ENCODE measurements around the gene HTR7.

Gene HTR7

DNA sequence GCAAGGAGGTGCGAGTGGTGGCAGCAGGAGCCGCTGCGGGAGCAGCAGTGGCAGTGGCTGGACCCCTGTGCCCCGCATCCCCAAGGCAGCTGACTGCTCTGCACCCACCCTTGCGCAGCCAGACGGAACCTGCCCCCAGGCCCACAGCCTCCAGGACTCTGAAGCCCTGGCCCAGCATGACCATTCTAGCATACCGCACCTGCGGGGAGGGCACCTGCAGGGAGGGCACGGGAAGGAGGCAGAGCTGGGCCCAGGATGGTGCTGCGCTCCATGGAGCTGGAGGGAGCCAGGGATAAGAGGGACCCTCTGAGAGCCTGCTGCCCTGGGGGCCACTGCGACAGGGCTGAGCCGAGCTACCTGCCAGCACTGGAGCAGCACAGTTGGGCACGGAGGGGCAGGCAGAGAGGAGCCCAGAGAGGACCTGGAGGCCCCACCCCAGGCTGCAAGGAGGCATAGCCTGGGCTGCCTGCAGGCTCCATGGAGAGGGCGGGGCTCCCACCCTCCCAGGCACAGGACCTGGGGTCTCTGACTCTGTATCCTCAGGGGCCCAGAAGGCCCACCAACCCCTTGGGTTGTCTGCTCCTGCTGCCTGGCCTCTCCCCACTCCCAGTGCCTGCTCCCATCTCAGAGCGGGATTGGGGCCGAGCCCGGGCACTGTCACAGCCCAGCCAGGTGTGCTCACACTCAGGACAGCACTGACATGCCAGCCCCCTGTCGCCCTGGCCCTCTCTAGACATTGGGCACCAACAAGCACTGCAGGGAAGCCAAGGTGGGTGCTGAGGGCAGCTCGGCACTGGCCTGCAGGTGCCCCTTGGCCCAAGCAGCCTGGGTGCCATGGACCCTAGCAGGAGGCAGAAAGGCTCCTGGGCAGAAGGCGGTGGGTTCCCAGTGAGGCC is 87.6 kb downstream of the HTR7 start:
- Histone ChIP-seq H3K27me3 (ENCODE audit: control insufficient read depth in 1 of 2, insufficient read depth in 2 of 2, low read length in 2 of 2) (no peaks in the 10 kb centered on the region), H3K4me1 (ENCODE audit: insufficient read depth, low read length) (no peaks in the 10 kb centered on the region), H3K9ac (ENCODE audit: low read length) (no peak overlapping the region), H3K27ac (ENCODE audit: low read depth, low read length) (no peak overlapping the region), H3K9me3 (ENCODE audit: low read length) (no peaks in the 10 kb centered on the region), H3K4me3 (ENCODE audit: low read depth in 1 of 2, low read length in 2 of 2) (no peak overlapping the region), H3K36me3 (ENCODE audit: insufficient read depth, low read length) (no peaks in the 10 kb centered on the region)

DNA sequence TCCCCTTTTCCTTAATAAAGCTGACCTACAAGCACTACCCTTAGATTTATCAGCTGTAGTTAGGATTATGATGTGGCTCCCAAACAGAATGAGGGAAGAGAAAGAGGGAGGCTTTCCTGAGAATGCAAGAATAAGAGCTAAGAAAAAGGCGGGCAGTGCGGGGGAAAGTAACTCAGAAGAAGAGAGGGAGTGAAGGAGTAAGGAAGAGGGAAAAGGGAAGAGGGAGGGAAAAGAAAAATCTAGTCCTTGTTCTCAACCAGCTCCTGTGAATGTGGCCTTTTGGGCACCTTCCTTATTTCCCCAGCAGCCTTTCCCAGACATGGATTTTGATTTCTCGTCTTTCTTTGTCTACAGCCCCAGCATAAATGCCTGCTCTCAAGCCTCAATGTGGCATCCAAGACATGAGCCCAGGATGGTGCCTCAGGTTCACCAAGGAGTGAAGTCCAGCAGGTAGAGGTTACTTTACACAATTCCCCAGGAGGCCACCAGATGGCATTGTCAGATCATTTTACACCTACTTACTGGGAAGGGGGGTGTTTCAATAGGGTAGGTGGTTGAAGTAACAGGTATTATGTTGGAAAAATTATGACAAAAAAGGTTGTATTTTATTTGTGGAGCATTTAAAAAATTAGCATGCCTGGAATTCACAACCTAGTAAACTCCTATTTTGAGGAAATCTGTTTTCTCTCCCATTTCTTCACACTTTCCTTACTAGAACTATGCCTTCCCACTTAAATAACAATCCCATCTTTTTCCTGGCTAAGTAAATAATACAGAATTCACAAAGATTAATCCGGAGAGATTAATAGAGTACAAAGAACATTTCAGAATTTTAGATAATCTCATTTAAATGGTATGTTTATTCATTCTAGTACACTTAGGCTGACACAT is 106.5 kb downstream of the HTR7 start:
- Histone ChIP-seq H3K4me1 (ENCODE audit: insufficient read depth, low read length) (no peaks in the 10 kb centered on the region), H3K9me3 (ENCODE audit: low read length) (no peaks in the 10 kb centered on the region), H3K4me3 (ENCODE audit: low read depth in 1 of 2, low read length in 2 of 2) (no peak overlapping the region), H3K36me3 (ENCODE audit: insufficient read depth, low read length) (no peaks in the 10 kb centered on the region), H3K9ac (ENCODE audit: low read length) (no peak overlapping the region), H3K27me3 (ENCODE audit: control insufficient read depth in 1 of 2, insufficient read depth in 2 of 2, low read length in 2 of 2) (no peaks in the 10 kb centered on the region), H3K27ac (ENCODE audit: low read depth, low read length) (no peak overlapping the region)

DNA sequence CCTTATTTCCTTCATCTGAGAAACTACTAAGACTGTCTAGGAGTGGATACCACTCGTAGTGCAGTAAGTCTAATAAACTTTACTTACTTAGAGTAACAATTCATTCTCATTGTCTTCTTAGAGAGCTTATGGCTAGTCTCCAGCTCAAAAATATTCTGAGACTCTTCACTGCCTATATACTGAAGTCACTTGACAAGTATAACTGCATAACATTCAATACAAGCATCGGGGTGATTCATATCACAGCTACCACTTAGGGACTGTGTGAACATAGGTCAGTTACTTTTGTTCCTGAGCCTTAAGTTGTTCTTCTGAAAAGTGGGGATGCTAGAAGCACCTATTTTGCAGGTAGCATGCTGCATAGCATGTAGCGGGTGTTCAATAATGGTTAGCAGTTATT is 111.0 kb downstream of the HTR7 start:
- Histone ChIP-seq H3K27ac (ENCODE audit: low read depth, low read length) (no peak overlapping the region), H3K27me3 (ENCODE audit: control insufficient read depth in 1 of 2, insufficient read depth in 2 of 2, low read length in 2 of 2) (no peaks in the 10 kb centered on the region), H3K4me1 (ENCODE audit: insufficient read depth, low read length) (no peaks in the 10 kb centered on the region), H3K36me3 (ENCODE audit: insufficient read depth, low read length) (no peaks in the 10 kb centered on the region), H3K9ac (ENCODE audit: low read length) (no peak overlapping the region), H3K9me3 (ENCODE audit: low read length) (no peaks in the 10 kb centered on the region), H3K4me3 (ENCODE audit: low read depth in 1 of 2, low read length in 2 of 2) (no peak overlapping the region)

DNA sequence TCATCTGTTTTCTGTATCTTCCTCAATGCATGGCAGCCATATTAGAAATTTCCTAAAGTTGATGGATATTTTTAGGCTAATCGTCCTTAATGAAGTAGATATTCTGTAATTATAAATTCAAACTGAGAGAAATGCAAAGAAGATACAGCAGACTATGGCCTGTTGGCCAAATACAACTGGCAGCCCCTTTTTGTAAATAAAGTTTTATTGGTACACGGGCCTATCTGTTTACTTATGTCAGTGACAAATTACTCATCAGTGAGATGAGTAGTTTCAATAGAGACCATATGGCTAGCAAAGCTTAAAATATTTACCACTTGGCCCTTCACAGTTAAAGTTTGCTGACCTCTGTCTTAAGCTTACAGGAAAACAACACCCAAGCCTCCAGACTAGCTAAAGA is 112.3 kb downstream of the HTR7 start:
- Histone ChIP-seq H3K36me3 (ENCODE audit: insufficient read depth, low read length) (no peaks in the 10 kb centered on the region), H3K9ac (ENCODE audit: low read length) (no peak overlapping the region), H3K4me3 (ENCODE audit: low read depth in 1 of 2, low read length in 2 of 2) (no peak overlapping the region), H3K4me1 (ENCODE audit: insufficient read depth, low read length) (no peaks in the 10 kb centered on the region), H3K9me3 (ENCODE audit: low read length) (no peaks in the 10 kb centered on the region), H3K27me3 (ENCODE audit: control insufficient read depth in 1 of 2, insufficient read depth in 2 of 2, low read length in 2 of 2) (no peaks in the 10 kb centered on the region), H3K27ac (ENCODE audit: low read depth, low read length) (no peak overlapping the region)

DNA sequence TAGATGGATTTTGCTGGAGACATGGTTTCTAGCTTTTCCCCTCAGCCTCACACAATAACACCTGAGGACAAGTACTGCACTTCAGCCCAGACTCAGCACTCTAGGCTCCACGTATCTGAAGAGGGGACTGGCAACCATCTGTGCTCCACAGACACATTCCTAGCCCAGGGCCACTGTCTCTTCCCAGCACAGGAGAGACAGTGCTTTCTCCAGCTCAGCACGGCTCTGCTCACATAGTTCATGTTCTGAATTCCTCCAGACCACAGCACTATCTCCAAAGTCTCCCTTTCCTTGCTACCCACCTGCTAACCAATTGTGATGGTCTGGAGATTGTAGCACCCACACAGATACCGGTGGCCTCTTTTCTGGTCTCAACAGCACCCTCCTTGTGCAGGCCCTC is 114.5 kb downstream of the HTR7 start:
- Histone ChIP-seq H3K36me3 (ENCODE audit: insufficient read depth, low read length) (no peaks in the 10 kb centered on the region), H3K9ac (ENCODE audit: low read length) (no peak overlapping the region), H3K27ac (ENCODE audit: low read depth, low read length) (no peak overlapping the region), H3K4me3 (ENCODE audit: low read depth in 1 of 2, low read length in 2 of 2) (no peak overlapping the region), H3K4me1 (ENCODE audit: insufficient read depth, low read length) (no peaks in the 10 kb centered on the region), H3K9me3 (ENCODE audit: low read length) (no peaks in the 10 kb centered on the region), H3K27me3 (ENCODE audit: control insufficient read depth in 1 of 2, insufficient read depth in 2 of 2, low read length in 2 of 2) (no peaks in the 10 kb centered on the region)

DNA sequence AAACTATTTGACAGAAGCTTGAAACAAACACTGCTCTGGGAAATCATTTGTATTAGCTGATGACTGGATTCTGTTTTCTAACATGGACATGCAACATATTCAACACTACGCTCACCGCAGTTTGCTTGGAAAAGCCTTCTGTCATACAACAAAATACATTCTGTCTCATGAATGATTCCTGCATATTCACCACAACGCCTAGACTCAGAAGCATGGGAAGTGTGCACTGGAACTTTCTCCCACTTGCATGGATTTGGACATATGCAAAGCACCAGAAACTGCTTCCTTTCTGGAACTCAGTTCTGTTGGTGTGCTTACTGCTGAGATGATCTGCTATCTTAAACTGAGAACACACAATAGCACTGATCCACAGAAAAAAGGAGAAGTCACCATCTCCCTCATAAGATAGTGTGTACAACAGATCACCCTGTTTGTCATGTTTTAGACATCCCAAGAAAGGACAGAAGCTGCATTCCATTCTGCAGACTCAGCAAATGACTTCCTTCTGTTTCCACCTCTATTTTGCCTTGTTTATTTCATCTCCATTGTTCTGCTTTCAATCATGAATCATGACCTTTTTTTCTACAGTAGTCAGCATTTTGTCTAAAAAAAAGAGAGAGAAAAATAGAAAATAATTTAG is 115.8 kb downstream of the HTR7 start:
- H3K4me1 ChIP-seq (ENCODE audit: insufficient read depth, low read length) = no peaks in the 10 kb centered on the region
- no peaks in the 10 kb centered on the region for H3K27me3 ChIP-seq (ENCODE audit: control insufficient read depth in 1 of 2, insufficient read depth in 2 of 2, low read length in 2 of 2)
- H3K9me3 ChIP-seq (ENCODE audit: low read length) = no peaks in the 10 kb centered on the region
- no peak overlapping the region for H3K9ac ChIP-seq (ENCODE audit: low read length)
- H3K27ac ChIP-seq (ENCODE audit: low read depth, low read length) = no peak overlapping the region
- no peak overlapping the region for H3K4me3 ChIP-seq (ENCODE audit: low read depth in 1 of 2, low read length in 2 of 2)
- no peaks in the 10 kb centered on the region for H3K36me3 ChIP-seq (ENCODE audit: insufficient read depth, low read length)

DNA sequence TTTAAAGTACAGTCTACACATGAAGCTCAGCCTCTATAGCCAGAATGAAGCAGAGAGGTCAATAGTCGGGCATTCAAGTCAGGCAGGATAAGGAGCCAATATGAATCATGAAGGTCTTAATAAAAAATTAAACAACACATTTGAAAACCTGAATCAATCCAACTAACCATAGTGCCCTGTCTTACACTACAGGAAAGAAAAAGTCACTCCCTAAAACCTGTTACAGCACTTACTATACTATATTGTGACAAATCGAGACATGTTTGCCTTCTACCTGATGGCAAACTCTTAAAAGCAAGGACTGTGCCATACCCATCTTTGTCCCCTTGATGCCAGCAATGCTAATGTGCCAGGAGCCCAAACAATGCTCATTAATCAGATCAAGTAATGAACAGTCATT is 117.6 kb downstream of the HTR7 start:
- H3K9me3 ChIP-seq (ENCODE audit: low read length) = no peaks in the 10 kb centered on the region
- H3K27ac ChIP-seq (ENCODE audit: low read depth, low read length) = no peak overlapping the region
- H3K4me3 ChIP-seq (ENCODE audit: low read depth in 1 of 2, low read length in 2 of 2) = no peak overlapping the region
- H3K9ac ChIP-seq (ENCODE audit: low read length) = no peak overlapping the region
- no peaks in the 10 kb centered on the region for H3K27me3 ChIP-seq (ENCODE audit: control insufficient read depth in 1 of 2, insufficient read depth in 2 of 2, low read length in 2 of 2)
- no peaks in the 10 kb centered on the region for H3K36me3 ChIP-seq (ENCODE audit: insufficient read depth, low read length)
- H3K4me1 ChIP-seq (ENCODE audit: insufficient read depth, low read length) = no peaks in the 10 kb centered on the region

DNA sequence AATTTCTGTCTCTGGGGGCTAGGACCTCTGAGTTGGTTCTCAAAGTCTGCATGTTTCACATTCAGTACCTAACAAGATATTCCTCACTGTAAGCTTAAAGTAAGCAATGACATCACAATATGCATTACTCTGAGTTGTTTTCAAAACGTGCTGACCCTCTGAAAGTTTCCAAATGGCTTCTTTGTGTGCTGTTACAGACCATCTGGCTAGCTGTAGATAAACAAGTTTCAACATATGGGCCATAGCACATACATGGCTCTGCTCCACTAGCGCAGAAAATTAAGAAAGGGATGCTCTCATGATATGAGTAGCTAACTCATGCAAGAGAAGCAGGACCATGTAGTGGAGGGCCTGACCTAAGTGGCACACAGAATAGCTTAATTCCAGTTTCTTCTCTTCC is 119.0 kb downstream of the HTR7 start:
- H3K27me3 ChIP-seq (ENCODE audit: control insufficient read depth in 1 of 2, insufficient read depth in 2 of 2, low read length in 2 of 2) = no peaks in the 10 kb centered on the region
- H3K36me3 ChIP-seq (ENCODE audit: insufficient read depth, low read length) = no peaks in the 10 kb centered on the region
- no peaks in the 10 kb centered on the region for H3K4me1 ChIP-seq (ENCODE audit: insufficient read depth, low read length)
- no peak overlapping the region for H3K4me3 ChIP-seq (ENCODE audit: low read depth in 1 of 2, low read length in 2 of 2)
- no peaks in the 10 kb centered on the region for H3K9me3 ChIP-seq (ENCODE audit: low read length)
- no peak overlapping the region for H3K27ac ChIP-seq (ENCODE audit: low read depth, low read length)
- H3K9ac ChIP-seq (ENCODE audit: low read length) = no peak overlapping the region

DNA sequence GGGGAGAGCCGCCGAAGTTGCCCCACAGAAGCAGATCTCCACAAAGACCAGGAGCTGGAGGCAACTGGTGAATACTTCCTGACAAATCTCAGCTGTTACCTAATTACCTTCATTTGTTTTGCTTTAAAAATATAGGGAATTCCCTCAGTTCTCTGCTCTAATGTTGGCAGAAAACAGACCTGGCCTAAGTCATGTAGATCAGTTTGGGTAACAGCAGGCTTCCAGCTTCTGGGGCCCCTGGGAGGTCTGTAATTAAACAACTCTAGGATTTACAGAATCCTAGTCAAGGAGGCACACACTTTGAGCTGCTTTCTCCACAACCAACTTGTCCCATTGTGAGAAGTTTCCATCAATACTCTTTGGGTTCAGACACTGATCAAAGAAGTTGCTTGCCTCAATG is 123.4 kb downstream of the HTR7 start:
- no peak overlapping the region for H3K9ac ChIP-seq (ENCODE audit: low read length)
- H3K4me3 ChIP-seq (ENCODE audit: low read depth in 1 of 2, low read length in 2 of 2) = no peak overlapping the region
- H3K36me3 ChIP-seq (ENCODE audit: insufficient read depth, low read length) = no peaks in the 10 kb centered on the region
- H3K27ac ChIP-seq (ENCODE audit: low read depth, low read length) = no peak overlapping the region
- no peaks in the 10 kb centered on the region for H3K27me3 ChIP-seq (ENCODE audit: control insufficient read depth in 1 of 2, insufficient read depth in 2 of 2, low read length in 2 of 2)
- H3K9me3 ChIP-seq (ENCODE audit: low read length) = no peaks in the 10 kb centered on the region
- no peaks in the 10 kb centered on the region for H3K4me1 ChIP-seq (ENCODE audit: insufficient read depth, low read length)

DNA sequence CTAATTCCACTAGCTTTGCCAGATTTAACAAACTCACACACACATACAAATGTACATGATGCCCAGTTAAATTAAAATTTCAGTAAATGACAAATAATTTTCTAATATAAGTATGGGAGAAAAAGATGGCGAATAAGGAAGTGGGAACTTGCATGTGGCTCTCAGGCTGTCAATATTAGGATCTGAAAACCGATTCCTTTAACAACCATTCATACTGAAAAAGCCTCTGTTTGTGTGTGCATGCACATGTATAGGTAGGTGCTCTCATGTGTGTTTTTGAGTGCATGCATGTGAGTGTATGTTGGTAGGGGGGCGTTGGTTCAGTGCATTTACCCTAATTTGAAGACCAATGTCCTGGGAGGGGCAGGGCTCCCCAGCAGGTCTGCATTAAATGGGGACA is 125.3 kb downstream of the HTR7 start:
- Histone ChIP-seq H3K4me3 (ENCODE audit: low read depth in 1 of 2, low read length in 2 of 2) (no peak overlapping the region), H3K4me1 (ENCODE audit: insufficient read depth, low read length) (no peaks in the 10 kb centered on the region), H3K27ac (ENCODE audit: low read depth, low read length) (no peak overlapping the region), H3K9me3 (ENCODE audit: low read length) (no peaks in the 10 kb centered on the region), H3K36me3 (ENCODE audit: insufficient read depth, low read length) (no peaks in the 10 kb centered on the region), H3K9ac (ENCODE audit: low read length) (no peak overlapping the region), H3K27me3 (ENCODE audit: control insufficient read depth in 1 of 2, insufficient read depth in 2 of 2, low read length in 2 of 2) (no peaks in the 10 kb centered on the region)

DNA sequence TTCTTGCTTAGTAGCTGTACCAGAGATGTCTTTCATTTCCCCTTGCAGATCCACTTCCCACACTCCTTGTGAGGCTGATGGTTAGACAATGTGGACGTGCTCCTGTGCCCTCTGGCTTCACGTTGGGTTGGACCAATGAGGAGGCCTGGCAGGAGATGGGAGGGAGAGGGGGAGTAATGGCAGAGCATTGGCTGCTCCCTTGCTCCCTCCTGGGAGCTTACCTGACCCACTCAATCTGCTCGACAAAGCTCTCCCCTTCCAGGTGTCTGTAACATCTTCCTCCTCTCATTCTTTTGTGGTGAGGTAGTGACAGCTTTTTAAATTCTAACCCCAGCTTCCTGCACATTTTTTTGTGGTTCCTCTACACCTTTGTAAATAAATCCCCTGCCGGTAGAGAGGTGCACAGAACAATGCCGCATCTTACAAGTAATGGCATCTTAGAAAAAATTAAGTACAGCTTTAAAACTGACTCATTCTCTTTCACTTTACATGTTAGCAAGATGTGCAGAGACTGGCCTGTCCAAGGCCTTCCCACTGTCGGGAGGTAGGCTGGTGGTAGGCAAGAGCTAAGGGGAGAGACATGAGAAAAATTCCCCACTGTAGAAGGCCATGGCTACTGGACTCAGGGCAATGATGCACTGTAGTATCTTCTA is 134.3 kb downstream of the HTR7 start:
- Histone ChIP-seq H3K36me3 (ENCODE audit: insufficient read depth, low read length) (no peaks in the 10 kb centered on the region), H3K27me3 (ENCODE audit: control insufficient read depth in 1 of 2, insufficient read depth in 2 of 2, low read length in 2 of 2) (no peaks in the 10 kb centered on the region), H3K9me3 (ENCODE audit: low read length) (no peaks in the 10 kb centered on the region), H3K4me1 (ENCODE audit: insufficient read depth, low read length) (no peaks in the 10 kb centered on the region), H3K9ac (ENCODE audit: low read length) (no peak overlapping the region), H3K4me3 (ENCODE audit: low read depth in 1 of 2, low read length in 2 of 2) (no peak overlapping the region), H3K27ac (ENCODE audit: low read depth, low read length) (no peak overlapping the region)
